ENCODE results near the gene RASA3.
"Not testable (repeated sequence)": the region's sequence is repeated elsewhere in the genome, so short reads cannot be mapped to it uniquely, and the experiment has no call there.

The RASA3 gene

GRCh38 chr13:114155926-114156883, 23.8 kb upstream of the RASA3 start:
- DNase-seq = no peak

- no peak for DNase-seq
Observed at GRCh38 chr13:114155320-114155719, 22.9 kb upstream of the RASA3 start.

- DNase-seq = no peak
Observed at GRCh38 chr13:114154476-114154875, 22.1 kb upstream of the RASA3 start.

GRCh38 chr13:114153485-114154080, 21.2 kb upstream of the RASA3 start:
- no peak for DNase-seq

GRCh38 chr13:114152831-114153371, 20.5 kb upstream of the RASA3 start:
- DNase-seq = peak; percentile 31

GRCh38 chr13:114152285-114152645, 19.8 kb upstream of the RASA3 start:
- no peak for DNase-seq

- DNase-seq = no peak
Observed at GRCh38 chr13:114151565-114152284, 19.3 kb upstream of the RASA3 start.

GRCh38 chr13:114151031-114151430, 18.6 kb upstream of the RASA3 start:
- no peak for DNase-seq

- DNase-seq = no peak
Observed at GRCh38 chr13:114149774-114150740, 17.6 kb upstream of the RASA3 start.

GRCh38 chr13:114148886-114149285, 16.5 kb upstream of the RASA3 start:
- not testable (repeated sequence) for DNase-seq

GRCh38 chr13:114148521-114148855, 16.1 kb upstream of the RASA3 start:
- no peak for DNase-seq

GRCh38 chr13:114147803-114148520, 15.5 kb upstream of the RASA3 start:
- no peak for DNase-seq

GRCh38 chr13:114146629-114147028, 14.2 kb upstream of the RASA3 start:
- DNase-seq = no peak

- DNase-seq = no peak
Observed at GRCh38 chr13:114146173-114146572, 13.8 kb upstream of the RASA3 start.

GRCh38 chr13:114145722-114146121, 13.3 kb upstream of the RASA3 start:
- no peak for DNase-seq

GRCh38 chr13:114145256-114145655, 12.8 kb upstream of the RASA3 start:
- DNase-seq = no peak

- no peak for DNase-seq
Observed at GRCh38 chr13:114144606-114145244, 12.3 kb upstream of the RASA3 start.

GRCh38 chr13:114143806-114144605, 11.6 kb upstream of the RASA3 start:
- no peak for DNase-seq

GRCh38 chr13:114142640-114143490, 10.4 kb upstream of the RASA3 start:
- no peak for DNase-seq

Measured in fibroblast of skin of back (primary cell).